SKM-1 treated with dmso at 0.1 percent for 144 hours (cell line): Measurements from ENCODE around the gene MYT1.
A peak's percentile ranks its signal among the peaks of the same experiment; 100 is the strongest.
"Not testable (repeated sequence)": the region's sequence is repeated elsewhere in the genome, so short reads cannot be mapped to it uniquely, and the experiment has no call there.

Source experiments
- DNase-seq: peaks from one replicate; lab custom pipeline; 2025; ENCODE audit not compliant: unreplicated experiment; lab: John Stamatoyannopoulos, UW

Gene MYT1

DNA sequence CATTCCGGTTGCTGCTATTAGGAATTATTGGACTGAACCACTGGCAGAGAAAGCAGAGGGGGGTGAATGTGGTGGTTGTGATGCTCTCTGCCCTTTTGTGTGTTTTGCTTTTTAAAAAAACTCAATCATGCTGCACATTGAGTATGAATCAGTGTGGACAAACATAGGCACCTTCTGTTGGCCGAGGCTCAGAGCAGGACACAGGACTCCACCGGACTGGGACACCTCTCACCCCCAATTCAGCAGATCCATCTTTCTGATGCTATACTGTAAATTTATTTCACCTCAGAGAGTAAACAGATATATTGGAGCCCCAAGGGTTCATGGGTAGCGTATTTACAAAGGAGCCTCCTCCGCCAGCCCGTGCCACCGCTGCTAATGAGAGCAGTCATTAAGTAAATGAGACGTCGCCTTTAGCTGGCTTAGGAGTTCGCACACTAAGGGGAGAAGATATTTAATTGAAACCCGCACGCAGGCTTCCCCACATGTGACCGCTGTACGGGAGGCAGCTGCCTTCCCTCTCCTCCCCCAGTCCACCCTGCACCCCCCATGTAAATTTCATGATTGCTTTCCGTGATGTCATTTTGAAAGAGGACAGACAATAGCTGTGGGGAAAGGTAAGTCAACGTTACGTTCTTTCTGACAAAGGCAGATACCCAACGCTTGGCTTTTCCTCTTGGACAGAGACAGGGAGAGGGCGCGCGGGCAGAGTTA is at the start of gene MYT1:
TSS of gene MYT1 (plus strand) at position 330 of the 714 bp plus-strand sequence. CDS start 34,410 bp downstream, outside the sequence.
- no peak for DNase-seq

DNA sequence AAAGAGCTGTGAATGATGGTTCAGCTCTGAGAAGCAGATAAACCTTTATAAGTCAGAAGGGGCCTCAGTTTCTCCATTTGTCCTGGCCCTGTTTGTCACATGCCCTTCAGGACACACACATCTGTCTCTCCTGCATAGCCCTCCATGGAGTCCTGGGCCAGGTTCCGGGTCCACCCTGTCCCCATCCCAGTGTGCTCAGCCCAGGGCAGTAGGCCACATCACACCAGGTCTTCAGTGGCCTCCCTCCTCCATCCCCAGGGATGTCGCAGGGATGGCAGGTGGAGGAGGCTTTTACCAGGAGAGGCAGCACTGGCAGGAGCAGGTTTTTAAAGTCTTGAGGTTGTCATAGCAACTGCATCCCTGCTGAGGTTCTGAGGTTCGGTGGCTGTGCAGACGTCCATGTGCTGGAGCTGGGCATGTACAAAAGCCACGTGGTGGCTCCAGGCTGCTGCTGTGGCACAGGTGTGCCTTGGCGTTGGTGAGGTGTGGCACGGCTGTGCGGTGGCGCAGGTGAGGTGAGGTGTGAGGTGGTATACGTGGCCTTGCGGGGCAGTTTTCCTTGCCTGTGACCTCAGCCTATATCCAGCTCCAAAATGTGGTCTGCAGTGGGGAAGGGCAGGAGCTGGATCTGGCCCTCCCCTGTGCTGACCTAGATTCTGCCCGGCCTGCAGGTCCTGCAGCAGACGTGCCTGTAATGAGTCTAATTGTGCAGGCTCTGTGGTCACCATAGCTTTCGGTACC is 48.9 kb upstream of the MYT1 start:
- DNase-seq: no peak

DNA sequence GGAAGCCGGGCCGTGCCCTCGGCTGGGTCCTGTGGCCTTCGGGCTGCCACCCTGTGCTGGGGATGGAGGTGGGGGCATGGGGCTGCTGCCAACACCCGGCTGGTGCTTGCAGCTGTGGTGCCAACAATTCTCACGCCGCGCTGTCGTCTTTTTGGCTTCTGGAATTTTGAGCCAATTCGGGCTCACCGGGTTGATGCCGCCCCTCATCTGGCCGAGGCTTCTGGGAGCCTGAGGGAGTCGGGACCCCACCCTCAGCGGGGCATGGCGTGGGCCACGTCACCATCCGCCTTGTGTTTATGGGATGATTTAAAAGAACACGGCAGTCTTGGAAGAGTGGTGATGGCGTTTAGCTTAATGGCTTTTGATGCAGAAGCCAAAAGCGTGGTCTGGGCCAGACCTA is 48.2 kb upstream of the MYT1 start:
- DNase-seq: no peak

DNA sequence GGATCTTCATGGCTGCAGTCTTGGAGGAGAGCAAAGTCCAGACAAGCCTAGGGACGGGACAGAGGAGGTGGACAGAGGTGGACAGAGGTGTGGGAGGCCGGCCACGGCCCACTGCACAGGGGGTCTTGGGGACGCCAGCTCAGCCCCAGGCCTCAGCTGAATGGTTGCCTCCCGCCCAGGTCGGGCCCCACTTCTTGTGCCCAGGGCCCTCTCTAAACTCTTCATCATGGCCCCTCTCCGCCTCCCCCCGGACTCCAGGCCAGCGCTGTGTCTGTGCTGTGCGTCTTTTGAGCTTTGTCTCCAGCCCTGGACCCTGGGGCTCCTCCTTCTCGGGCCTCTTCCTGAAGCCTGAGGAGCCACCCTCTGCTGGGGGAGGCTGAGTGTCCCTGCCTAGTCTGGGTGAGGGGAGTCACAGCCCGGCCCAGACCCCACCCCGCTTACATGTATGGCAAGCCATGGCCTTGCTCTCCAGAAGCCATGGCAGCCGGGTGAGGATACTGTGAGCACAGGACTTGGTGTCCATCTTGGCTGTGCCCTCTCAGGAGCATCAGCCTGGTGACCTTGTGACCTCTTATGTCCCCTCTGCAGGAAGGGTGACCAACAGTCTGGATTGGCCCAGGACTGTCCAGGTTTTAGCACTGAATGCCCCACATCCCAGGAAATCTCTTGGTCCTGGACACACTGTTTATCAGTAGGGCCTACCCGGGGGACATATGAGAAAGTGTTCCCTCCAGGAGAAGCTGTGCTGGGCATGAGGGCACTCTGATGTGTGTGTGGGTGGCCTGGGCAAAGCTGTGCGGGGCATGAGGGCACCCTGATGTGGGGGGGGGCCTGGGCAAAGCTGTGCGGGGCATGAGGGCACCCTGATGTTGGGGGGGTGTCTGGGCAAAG is 47.5 kb upstream of the MYT1 start:
- DNase-seq: no peak

DNA sequence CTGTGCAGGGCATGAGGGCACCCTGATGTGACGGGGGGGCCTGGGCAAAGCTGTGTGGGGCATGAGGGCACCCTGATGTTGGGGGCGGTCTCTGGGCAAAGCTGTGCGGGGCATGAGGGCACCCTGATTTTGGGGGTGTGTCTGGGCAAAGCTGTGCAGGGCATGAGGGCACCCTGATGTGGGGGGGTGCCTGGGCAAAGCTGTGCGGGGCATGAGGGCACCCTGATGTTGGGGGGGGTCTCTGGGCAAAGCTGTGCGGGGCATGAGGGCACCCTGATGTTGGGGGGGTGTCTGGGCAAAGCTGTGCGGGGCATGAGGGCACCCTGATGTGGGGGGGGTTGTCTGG is 46.8 kb upstream of the MYT1 start:
- not testable (repeated sequence) for DNase-seq

DNA sequence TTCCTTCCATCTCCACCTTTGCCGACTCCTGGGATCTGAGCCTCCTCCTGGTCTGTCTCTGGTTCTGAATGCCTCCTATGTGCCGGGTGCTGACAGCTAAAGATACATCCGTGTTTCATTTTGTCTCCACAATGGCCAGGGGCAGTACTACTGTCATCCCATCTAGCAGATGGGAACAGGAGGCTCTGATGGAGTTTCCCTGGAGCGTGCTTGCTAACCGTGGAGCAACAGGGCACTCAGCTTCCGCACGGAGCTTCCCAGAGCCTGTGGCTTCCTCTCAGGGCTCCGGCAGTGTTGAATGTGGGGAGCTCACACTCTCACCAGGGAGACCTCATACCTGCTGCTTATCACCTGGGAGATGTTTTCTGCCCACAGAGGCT is 45.0 kb upstream of the MYT1 start:
- DNase-seq: no peak

DNA sequence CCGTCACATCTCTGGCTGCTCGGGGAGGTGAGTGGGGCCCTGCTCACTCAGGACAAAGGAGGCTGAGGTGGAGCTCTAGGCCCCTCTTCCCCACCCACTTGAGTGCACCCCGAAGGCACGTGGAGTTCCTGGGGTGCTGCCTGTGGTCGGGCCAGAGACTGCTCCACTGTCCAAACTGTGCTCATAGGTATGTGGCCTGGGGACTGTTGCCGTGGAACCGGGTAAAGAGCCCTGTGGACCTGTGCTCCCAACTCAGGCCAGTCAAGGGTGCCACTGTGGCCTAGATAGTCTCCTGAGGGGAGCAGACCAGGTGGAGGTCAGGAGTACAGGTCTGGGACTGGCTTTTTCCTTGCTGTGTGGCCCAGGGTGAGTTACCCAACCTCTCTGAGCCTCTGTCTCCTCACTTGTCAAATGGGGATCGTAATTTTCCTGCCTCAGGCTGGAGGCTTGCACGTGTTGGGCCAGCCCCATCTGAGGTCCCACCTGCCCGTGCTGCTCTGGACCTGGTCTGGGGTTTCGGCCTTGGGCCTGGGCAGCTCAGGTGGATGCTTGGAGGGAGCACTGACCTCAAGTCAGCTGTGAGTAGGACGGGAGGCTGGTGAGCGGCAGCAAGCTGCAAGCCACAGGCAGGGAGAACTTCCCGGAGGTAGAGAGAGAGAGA is 44.4 kb upstream of the MYT1 start:
- peak; percentile 14 for DNase-seq

DNA sequence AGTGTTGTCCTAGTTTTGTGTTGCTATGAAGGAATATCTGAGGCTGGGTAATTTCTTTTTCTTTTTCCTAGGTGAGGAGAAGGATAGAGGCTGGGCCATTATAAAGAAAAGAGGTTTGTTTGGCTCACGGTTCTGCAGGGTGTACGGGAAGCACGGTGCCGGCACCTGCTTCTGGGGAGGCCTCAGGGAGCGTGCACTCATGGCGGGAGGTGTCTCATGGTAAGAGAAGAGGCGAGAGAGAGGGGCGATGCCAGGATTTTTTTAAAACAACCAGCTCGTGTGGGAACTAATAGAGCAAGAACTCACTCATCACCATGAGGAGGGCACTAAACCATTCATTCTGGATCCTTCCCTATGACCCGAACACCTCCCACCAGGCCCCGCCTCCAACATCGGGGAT is 42.7 kb upstream of the MYT1 start:
- DNase-seq: no peak

DNA sequence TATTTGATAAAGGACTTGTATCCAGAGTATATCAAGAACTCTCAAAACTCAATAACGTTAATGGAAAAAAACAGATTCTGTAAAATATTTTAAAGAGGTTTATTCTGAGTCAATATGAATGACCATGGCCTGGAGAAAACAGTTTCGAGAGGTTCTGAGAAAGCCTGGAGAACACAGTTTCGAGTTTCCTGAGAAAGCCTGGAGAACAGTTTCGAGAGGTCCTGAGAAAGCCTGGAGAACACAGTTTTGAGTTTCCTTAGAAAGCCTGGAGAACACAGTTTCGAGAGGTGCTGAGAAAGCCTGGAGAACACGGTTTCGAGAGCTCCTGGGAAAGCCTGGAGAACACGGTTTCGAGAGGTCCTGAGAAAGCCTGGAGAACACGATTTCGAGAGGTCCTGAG is 41.3 kb upstream of the MYT1 start:
- DNase-seq: not testable (repeated sequence)

DNA sequence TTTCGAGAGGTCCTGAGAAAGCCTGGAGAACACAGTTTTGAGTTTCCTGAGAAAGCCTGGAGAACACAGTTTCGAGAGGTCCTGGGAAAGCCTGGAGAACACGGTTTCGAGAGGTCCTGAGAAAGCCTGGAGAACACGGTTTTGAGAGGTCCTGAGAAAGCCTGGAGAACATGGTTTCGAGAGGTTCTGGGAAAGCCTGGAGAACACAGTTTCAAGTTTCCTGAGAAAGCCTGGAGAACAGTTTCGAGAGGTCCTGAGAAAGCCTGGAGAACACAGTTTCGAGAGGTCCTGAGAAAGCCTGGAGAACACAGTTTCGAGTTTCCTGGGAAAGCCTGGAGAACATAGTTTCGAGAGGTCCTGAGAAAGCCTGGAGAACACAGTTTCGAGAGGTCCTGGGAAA is 40.7 kb upstream of the MYT1 start:
- not testable (repeated sequence) for DNase-seq

DNA sequence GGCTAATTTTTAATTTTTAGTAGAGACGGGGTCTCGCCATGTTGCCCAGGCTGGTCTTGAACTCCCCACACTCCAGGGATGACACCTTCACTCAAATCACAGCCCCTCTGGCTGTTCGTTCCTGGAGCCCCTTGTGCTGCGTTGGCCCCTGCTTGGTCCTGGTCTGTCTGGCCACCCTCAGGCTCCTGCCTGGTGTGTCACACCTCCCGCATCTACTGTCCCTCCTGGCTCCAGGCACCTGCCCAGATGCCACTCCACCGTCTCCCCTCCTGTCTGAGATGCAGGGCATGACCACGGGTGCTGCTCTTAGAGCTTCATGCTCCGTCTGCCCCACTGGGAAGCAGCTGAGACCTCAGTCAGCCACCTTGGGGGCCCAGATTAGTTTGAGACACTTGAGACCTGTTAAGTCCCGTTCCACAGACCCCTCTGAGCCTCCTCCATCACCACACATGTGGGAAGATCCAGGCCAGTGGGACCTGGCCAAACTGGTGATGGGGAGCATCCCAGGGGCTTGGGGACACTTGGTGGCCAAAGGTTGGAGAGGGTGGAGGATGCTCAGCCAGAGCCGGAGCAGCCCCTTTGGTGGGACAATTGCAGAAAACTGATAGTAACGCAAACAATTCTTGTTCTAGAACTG is 35.0 kb upstream of the MYT1 start:
- DNase-seq: no peak

DNA sequence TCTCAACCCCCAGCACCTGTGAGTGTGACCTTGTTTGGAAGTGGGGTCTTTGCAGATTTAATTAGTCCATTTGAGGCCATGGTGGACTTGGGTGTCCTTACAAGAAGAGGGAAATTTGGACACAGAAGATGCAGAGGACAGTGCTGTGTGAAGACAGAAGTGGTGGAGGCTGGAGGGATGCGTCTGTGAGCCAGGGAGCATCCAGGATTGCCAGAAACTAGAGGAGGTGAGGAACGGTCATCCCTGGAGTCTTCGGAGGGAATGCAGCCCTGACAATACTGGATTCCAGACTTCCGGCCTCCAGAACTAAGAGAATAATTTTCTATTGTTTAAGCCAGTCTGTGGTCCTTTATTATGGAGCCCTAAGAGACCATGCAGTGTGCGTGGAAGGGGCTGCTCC is 34.0 kb upstream of the MYT1 start:
- DNase-seq: no peak

DNA sequence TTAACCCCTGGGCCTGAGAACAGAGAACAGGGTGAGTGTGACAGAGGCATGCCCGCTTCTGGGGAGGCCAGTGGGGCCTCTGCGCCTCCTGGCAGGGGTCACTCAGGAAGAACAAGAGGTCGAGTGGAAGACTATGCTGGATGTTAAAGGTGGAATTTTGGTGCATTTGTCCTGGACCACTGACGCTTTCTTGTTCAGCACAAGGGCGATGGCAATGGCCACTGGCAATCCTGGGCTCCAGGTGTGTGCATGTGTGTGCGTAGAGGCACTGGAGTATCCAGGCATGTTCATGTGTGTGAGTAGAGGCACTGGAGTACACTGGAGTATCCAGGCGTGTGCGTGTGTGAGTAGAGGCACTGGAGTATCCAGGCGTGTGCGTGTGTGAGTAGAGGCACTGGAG is 33.4 kb upstream of the MYT1 start:
- DNase-seq: no peak

DNA sequence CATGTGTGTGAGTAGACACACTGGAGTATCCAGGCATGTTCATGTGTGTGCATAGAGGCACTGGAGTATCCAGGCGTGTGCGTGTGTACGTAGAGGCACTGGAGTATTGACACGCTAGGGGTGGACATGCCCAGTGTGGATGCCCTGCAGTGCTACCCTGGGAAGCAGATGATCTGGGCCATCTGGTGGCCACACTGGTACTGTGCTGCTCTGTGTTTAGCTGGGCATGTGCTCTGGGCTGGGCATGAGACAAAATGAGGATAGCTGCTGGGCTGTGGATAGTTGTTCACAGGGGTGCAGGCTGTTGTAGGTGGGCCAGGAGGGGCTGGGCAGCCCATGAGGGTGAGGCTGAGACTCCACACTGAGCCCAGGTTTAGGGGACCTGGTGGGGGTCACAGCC is 32.8 kb upstream of the MYT1 start:
- DNase-seq: peak; percentile 12

DNA sequence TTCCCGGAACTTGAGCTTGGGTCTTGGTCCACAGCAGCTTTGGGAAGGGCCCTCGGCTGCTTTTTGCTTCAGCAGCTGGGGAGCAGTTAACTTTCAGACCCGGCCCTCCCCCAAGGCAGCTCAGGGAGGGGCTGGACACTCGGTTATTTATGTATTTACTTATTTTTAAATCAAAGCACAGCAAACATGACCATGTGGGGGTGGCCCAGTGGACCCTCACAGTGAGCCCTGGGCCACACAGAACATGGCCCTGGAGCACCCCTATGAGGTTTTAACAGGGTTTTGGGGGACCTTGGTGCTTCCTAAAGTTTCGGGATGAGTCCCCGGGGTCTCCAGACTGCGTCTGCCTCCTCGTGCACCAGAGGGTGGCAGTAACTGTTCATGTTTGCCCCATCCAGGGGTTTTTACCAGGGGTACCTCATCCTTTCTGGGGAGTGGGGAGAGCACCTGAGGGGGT is 30.3 kb upstream of the MYT1 start:
- no peak for DNase-seq

DNA sequence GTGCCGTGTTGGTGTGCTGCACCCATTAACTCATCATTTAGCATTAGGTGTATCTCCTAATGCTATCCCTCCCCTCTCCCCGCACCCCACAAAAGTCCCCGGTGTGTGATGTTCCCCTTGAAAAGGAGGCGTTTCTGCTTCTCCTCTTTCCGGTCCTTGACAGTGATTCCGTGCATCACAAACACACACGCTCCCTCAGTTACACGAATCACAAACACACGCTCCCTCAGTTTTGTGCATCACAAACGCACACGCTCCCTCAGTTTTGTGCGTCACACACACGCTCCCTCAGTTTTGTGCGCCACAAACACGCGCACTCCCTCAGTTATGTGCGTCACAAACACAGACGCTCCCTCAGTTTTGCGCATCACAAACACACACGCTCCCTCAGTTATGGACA is 29.5 kb upstream of the MYT1 start:
- DNase-seq: not testable (repeated sequence)

DNA sequence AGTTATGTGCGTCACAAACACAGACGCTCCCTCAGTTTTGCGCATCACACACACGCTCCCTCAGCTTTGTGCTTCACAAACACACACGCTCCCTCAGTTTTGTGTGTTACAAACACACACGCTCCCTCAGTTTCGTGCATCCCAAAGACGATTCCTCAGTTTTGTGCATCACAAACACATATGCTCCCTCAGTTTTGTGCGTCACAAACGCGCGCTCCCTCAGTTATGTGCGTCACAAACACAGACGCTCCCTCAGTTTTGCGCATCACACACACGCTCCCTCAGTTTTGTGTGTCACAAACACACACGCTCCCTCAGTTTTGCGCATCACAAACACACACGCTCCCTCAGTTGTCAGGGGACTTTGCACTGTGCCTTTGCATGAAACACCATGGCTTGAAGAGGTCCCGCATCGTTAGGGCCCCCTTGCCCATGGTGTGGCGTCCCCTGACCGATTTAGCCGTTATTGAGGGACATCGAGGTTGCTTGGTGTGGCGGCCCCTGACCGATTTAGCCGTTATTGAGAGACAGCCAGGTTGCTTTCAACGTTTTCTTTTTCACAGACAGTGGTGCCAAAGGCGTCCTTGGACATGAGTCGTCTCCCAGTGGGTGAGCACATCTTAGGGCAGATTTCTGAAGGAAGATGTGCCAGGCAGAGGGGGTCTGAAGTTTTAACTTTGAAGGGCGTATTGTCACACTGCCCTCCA is 28.1 kb upstream of the MYT1 start:
- no peak for DNase-seq

DNA sequence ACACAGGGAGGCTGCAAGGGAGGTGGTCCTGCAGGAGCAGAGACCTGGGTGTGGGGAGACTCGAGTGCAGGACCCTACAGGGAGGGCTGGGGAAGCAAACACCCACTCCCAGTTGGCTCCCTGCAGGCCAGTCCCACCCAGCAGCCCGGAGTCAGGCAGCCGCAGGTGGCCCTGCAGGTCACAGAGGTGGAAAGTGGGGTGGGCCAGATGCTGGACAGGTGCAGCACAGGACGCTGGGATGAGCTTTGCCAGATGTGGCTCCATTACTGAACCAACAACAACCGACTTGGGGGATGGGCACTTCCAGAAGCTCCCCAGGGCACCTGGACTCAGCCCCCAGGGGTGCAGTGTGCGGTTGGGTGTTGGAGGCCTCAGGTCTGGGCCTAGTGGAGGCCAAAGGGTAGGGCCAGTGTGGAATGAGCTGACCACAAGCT is 26.6 kb upstream of the MYT1 start:
- DNase-seq: no peak

DNA sequence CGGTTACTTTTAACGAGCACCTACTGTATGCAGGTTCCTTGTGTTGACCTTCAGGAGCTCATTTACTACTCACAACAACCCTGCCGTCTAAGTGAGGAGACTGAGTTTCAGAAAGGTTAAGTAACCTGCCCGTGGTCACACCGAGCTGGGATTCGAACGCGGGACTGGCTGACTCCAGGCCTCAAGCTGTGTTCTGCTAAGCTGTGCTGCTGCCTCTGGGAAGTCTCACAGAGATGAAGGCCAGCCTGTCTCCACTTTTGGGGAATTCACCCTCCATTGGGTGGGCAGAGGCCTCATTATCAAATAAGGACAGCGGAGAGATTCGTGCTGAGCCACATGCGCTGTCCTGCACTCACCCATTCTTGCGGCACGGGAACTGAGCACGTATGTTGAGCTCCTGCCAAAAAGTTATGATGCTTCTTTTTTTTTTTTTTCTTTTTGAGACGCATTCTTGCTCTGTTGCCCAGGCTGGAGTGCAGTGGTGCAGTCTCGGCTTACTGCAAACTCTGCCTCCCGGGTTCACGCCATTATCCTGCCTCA is 25.9 kb upstream of the MYT1 start:
- no peak for DNase-seq
